Medulla oblongata (tissue), 1 donor: ENCODE data around the gene DOCK7.
"Not testable (repeated sequence)": the region's sequence is repeated elsewhere in the genome, so short reads cannot be mapped to it uniquely, and the experiment has no call there.

ENCODE experiments used
- DNase-seq: peaks from one replicate; pipeline ENCODE4 v3.0.0-alpha.2; 2015; ENCODE audit errors: extremely low spot score

Gene DOCK7

GRCh38 chr1:62613325-62613727 lies 74.9 kb downstream of the DOCK7 start:
- DNase-seq = no peak

- no peak for DNase-seq
These were observed 75.4 kb downstream of the DOCK7 start for GRCh38 chr1:62612770-62613169.

GRCh38 chr1:62610588-62610987 lies 77.6 kb downstream of the DOCK7 start:
- DNase-seq = not testable (repeated sequence)

- no peak for DNase-seq
These were observed 79.3 kb downstream of the DOCK7 start for GRCh38 chr1:62608905-62609304.

- no peak for DNase-seq
These were observed 86.7 kb downstream of the DOCK7 start for GRCh38 chr1:62601457-62601856.

GRCh38 chr1:62599044-62599443 lies 89.1 kb downstream of the DOCK7 start:
- no peak for DNase-seq

GRCh38 chr1:62597281-62597680 lies 90.9 kb downstream of the DOCK7 start, which contains the start of gene ANGPTL3:
ANGPTL3 (plus strand) TSS chr1:62597520; CDS start chr1:62597567, 47 bp downstream.
- no peak for DNase-seq

- no peak for DNase-seq
These were observed 92.5 kb downstream of the DOCK7 start for GRCh38 chr1:62595647-62596046.

DNA sequence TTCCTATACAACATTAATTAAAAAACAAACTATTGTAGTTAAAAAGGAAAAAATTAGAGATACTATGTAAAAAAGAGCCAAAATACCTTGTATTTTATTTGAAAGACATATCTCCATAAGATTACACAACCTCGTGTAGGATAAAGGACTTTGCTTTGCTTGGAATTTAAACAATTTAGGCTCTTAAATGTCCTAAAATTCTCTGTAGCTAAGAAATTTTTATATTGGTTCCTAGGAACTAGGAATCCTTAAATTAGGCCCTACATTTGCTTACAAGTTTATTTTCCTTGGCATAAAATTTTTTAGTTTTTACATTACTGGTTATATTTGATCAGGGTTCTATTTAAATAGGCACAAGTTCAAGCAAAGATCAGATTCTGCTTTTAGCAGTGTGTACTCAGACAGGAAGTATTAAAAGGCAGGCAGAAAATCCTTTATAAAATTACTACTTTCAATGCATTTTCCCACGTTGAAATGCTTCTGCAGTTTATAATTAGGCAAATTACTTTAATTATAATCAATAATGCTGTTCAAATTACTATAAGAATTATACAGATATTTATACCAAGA lies 94.3 kb downstream of the DOCK7 start:
- DNase-seq = no peak

- DNase-seq = no peak
These were observed 97.2 kb downstream of the DOCK7 start for GRCh38 chr1:62590970-62591368.

DNA sequence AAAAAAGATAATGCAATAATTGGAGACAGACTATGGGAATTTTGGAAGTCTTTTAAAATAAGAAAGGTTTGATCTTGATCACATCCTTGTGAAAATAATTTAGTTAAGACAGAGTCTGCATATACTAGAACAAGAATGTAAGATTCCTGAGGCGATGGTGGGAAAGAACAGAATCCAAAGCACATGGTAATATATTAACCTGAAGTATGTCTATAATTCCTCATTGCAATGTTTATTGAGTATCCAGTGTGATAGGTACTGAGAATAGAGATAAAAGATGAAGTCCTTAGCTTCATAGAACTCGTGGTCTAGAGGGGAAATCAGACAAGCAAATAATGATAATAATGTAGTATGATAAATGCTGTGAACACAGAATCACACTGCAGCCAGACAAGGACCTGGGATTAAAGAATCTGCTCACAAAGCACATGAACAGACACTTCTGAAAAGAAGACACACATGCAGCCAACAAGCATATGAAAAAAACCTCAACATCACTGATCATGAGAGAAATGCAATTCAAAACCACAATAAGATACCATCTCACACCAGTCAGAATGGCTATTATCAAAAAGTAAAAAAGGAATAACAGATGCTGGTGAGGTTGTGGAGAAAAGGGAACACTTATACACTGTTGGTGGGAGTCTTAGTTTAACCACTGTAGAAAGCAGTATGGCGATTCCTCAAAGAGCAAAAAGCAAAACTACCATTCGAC lies 97.8 kb downstream of the DOCK7 start:
- DNase-seq = no peak

- DNase-seq = no peak
These were observed 98.9 kb downstream of the DOCK7 start for GRCh38 chr1:62589321-62589720.

- DNase-seq = no peak
These were observed 100.2 kb downstream of the DOCK7 start for GRCh38 chr1:62588000-62588399.

DNA sequence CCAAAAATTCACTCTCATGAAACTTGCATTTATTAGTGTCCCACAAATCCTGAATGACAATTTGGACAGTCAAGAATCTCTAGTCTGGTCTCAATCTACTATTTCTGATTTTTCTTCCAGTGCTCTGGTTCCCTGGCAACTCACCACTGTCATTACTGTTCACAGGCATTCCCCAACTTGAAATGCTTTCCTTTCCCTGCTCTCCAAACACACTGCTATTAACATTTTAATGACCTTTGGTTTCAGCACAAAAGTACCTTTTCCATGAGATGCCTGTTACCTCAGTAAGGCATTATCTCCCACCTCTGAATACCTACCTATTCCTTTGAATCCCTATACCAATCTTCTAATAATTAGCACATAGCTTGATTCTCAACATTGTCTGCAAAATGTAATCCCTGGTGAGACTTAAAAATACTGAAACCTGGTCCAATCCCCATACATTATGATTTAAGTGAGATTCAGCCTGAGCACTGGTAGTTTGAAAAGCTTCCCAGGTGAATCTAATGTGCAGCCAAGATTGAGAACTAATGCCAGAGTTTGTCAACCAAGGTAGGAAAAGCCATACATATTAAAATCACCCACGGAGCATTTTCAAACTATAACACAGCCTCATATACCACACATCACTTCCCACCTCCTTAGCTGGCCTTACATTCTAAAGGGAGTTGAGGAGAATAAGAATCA lies 102.6 kb downstream of the DOCK7 start:
- DNase-seq = no peak

DNA sequence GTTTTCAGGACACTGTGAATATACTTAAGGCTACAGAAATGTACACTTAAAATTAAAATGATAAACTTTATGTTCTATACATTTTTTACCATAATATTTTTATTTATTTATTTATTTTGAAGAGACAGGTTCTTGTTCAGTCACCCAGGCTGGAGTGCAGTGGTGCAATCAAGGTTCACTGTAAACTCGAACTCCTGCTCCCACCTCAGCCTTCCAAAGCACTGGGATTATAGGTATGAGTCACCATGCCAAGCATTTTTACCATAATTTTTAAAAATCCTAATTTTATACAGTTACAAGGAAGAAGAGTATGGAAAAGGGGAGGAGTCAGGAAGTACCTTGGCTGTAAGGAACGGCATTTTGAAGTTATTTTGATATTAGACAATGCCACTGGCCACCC lies 114.5 kb downstream of the DOCK7 start:
- no peak for DNase-seq

- DNase-seq = no peak
These were observed 115.7 kb downstream of the DOCK7 start for GRCh38 chr1:62572476-62572875.

GRCh38 chr1:62571517-62571916 lies 116.7 kb downstream of the DOCK7 start:
- not testable (repeated sequence) for DNase-seq

DNA sequence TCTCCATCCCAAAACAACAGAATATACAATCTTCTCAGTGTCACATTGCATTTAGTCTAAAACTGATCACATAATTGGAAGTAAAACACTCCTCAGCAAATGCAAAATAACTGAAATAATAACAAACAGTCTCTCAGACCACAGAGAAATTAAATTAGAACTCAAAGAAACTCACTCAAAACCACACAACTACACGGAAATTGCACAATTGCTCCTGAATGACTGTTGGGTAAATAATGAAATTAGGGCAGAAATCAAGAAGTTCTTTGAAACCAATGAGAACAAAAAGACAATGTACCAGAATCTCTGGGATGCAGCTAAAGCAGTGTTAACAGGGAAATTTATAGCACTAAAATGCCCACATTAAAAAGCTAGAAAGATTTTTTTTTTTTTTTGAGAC lies 120.3 kb downstream of the DOCK7 start:
- DNase-seq = not testable (repeated sequence)

DNA sequence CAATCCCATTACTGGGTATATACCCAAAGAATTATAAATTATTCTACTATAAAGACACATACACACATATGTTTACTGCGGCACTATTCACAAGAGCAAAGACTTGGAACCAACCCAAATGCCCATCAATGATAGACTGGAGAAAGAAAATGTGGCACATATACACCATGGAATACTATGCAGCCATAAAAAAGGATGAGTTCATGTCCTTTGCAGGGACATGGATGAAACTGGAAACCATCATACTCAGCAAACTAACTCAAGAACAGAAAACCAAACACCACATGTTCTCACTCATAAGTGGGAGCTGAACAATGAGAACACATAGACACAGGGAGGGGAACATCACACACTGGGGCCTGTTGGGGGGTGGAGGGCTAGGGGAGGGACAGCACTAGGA lies 121.0 kb downstream of the DOCK7 start:
- not testable (repeated sequence) for DNase-seq

DNA sequence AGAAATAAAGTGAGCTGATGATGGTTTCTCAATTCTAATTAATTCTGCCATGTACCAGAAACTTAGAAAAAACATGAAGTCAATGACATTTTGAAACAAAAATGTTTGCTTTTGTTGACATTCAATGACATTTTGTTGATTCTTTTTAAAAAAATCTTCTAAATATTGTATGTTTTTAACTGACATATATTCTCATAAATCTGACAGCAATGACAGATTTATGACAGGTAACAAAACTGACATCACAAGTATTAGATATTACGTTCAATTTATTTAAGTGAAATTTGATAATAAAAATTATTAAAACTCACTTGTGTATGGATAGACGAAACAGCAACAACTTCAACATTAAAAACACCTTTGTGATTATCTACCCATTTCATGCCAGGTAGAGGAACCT lies 126.9 kb downstream of the DOCK7 start:
- no peak for DNase-seq

DNA sequence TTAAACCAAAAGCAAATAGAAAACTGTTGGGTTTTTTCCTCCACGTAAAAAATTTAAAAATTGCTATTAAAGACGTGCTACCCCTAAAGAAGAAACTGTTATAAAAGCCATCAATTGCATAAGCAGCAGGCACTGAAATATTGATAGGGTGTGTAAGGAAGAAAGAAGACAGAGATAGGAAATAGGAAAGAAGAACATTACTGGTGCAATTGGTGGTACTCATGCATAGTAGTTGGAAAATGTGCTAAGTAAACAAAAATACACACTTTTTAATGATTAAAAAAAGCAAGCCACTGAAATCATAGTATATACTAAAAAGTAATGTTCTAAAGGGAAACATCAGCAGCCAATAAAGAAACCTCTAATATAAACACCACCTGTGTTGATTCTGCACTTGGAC lies 143.6 kb downstream of the DOCK7 start:
- DNase-seq = no peak

DNA sequence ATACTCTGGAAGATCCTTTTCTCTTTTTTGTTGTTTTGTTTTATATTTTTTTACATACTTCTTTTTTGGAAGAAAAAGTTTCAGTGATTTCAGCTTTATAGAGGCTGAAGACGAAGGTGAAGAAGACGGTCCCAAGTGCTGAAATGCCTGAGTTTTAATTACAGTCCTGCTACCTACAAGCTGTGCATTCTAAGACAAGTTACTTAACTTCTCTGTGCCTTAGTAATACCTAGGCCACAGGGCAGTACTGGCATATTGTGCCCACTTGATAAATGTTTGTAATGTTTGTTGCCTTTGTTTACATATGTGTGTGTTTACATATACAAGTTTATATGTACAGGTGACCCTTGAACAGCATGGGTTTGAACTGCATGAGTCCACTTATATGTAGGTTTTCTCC lies 147.1 kb downstream of the DOCK7 start:
- DNase-seq = no peak

GRCh38 chr1:62539028-62539447 lies 149.1 kb downstream of the DOCK7 start:
- no peak for DNase-seq
